Measurements from ENCODE around the gene RICTOR.

DNA sequence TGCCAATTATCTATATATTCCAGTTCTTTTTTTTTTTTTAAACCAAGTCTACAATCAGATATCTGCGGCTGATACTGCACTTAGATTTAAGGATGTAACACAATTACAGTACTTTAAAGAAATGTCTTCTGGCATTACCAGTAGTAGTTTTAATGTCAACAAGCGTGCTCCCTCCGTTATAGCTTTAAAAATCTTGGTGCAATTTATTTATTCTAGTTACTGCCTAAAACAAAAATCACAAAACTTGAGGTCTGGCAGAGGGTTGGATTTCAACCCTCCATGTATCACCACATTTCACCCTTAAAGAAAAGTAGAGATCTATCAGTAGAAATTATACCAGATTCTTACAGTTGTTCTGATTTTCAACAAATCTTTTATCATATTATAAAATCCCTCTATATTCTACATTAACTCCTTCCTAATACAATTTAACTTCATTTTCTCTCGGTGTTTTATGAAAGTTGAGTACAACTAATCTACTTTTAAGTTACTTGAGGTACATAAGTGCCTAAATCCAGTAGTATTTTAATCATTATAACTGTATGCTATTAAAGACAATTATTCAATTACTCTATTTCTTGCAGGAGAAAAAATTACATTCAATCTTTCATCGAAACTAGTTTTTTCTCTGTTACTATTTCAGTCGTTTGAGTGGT lies 2.0 kb upstream of the RICTOR start:
- TF ChIP-seq POLR2AphosphoS5 (IDR thresholded peaks at IDR 0.05): no peak
- no peak for TF ChIP-seq POLR2A (IDR thresholded peaks at IDR 0.05)
